NCI-H748 (cell line): Measurements from ENCODE around the gene WRAP53.

ENCODE experiments used
- DNase-seq: peaks from one replicate; lab custom pipeline; 2025; ENCODE audit not compliant: unreplicated experiment; lab: John Stamatoyannopoulos, UW

Gene WRAP53

DNA sequence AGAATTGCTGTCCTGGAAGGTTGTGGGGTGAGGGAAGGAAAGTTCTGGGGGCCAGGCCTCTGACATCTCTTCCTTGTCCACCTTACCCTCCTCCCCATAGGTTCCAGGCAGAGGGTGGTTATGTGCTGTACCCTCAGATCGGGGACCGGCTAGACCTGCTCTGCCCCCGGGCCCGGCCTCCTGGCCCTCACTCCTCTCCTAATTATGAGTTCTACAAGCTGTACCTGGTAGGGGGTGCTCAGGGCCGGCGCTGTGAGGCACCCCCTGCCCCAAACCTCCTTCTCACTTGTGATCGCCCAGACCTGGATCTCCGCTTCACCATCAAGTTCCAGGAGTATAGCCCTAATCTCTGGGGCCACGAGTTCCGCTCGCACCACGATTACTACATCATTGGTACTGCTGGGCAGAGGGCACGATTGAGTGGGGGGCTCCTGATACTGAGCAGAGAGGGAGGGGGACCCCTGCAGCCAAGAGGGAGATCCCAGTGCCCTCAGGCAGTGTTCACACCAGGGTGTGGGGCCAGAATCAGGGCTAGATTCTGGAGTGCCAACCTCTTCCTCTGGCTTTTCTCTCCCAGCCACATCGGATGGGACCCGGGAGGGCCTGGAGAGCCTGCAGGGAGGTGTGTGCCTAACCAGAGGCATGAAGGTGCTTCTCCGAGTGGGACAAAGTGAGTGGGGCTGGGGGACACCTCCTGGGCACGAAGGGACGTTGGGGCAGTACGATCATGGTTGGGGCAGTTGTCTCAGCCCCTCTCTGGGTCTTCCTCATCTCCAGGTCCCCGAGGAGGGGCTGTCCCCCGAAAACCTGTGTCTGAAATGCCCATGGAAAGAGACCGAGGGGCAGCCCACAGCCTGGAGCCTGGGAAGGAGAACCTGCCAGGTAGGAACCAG lies 19.8 kb downstream of the WRAP53 start:
- DNase-seq: no peak

DNA sequence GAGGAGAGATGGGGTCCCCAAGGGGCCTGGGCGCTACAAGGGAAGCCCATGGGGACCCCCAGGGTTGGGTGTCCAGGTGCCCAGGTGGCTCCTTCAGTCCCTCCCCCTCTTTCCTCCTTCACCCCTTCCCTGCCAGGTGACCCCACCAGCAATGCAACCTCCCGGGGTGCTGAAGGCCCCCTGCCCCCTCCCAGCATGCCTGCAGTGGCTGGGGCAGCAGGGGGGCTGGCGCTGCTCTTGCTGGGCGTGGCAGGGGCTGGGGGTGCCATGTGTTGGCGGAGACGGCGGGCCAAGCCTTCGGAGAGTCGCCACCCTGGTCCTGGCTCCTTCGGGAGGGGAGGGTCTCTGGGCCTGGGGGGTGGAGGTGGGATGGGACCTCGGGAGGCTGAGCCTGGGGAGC lies 20.8 kb downstream of the WRAP53 start:
- no peak for DNase-seq

DNA sequence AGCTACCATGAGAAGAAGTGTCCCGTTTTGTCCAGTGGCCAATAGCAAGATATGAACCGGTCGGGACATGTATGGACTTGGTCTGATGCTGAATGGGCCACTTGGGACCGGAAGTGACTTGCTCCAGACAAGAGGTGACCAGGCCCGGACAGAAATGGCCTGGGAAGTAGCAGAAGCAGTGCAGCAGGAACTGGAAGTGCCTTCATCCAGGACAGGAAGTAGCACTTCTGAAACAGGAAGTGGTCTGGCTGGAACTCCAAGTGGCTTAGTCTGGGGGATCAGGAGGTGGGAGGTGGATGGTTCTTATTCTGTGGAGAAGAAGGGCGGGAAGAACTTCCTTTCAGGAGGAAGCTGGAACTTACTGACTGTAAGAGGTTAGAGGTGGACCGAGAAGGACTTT lies 22.0 kb downstream of the WRAP53 start:
- DNase-seq: no peak

DNA sequence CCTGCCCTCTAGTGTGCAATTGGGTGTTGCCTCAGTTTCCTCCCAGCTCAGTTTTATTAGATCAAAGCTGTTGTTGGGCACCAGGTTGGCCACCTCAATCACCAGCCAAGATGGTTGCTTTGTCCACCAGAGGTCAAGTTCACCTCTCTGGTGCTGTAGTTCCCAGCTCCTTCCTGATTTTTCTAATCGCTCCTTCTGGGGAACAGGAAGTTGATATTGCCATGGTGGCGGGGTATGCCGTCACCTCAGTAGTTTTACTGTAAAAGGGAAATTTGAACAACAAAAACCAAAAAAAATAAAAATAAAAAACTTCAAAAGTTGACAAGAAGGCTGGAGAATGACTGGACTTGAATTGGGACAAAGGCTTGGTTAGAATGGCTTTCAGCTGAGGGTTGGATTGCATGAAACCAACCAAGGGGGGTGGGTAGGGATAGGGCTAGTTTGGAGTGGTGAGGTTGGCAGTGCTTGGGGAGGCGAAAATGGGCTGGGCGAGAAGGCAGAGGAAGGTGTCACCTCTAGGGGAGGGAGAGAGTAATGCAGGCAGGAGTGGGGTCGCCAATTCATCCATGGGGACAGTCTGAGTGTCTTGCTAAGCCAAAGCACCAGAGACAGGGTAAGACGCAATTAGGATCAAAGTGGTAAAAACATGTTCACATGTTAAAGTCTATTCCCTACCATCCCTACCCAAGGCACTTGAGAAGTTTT lies 22.9 kb downstream of the WRAP53 start:
- peak; percentile 25 for DNase-seq

DNA sequence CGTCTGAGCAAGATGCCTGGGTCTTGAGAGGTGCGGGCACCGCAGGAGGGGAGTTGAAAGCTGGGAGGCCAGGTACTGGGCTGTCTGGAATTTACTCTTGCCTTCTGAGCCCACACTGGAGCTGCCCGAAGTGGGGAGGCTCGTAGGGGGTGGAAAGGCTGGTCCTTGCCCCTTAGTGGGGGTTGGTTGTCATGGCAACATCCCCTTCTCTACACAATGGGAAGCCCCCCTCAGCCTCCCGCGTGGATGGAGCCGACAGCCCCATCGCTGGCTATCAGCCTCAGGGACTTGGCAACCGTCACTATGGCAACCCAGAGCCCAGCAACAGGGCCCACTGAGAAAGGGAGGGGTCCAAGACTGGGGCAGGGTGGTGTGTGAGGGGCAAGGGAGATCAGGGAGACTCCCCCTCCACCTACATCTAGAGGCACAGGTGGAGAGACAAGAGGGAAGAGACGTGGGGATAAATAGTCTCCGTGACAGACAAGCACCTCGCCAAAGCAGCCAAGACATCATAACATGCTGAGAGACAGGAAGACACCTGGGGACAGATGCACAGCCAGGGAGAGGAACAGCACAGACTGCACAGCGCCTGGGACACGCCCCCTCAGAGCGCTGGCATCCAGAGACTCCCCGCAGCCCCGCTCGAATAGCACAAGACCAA lies 24.0 kb downstream of the WRAP53 start:
- peak; percentile 91 for DNase-seq

DNA sequence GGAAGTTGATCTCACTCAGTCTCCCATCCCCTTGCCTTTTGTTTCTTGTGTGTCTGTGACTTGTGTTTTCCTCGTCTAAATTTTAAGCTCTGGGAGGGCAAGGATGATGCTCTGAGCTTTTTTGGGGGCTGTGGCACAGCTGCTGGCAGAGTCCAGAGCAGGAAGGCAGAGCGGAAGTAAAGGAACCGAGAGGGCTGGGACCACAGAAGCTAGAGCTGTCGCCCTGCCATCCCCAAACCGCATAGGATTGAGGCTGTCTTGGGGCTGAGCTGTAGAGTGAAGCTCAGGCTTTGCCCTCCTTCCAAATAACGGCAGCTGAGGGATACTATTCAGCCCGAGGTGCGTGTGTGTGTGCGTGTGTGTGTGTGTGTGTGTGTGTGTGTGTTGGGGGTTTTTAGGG lies 25.5 kb downstream of the WRAP53 start:
- no peak for DNase-seq

DNA sequence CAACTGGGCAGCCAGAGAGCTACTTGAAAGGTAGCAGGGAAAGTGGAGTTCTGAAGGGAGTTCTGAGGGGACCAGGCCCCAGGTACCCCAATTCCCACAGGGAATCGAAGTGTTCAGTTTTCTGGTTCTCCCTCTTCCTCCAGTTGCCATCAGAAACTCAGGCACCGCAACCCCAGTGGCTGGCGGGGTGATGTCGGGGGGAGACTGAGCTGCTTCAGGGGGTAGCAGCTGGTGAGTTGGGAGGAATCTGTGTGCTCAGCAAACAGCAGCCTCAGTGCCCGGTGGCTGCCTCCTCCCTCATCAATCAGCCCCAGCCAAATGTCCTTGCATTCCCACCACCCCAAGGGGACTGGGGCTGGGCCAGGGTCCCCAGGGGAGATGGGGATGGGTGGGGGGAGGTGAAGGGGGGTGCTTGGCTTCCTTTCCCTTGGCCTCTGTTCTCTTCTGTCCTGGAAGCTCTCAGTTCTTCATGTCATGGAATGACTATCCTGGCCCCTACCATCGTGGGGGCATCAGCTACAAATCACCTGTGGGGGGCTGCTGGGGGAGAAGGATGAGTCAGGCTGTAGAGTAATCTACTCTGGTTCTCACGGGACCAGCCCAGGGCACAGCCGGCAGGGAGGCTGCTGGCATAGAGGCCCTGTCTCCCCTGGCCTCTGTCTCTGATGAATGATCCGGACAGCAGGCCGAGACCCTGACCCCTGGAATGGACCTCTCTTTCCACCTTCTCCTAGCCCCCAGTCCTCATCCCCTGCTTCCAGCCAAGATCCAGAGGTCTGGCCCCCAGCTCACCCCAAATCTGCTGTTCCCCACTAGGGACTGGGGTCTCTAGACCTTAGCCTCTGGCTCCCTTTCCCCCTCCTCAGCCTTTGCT lies 26.7 kb downstream of the WRAP53 start:
- no peak for DNase-seq

DNA sequence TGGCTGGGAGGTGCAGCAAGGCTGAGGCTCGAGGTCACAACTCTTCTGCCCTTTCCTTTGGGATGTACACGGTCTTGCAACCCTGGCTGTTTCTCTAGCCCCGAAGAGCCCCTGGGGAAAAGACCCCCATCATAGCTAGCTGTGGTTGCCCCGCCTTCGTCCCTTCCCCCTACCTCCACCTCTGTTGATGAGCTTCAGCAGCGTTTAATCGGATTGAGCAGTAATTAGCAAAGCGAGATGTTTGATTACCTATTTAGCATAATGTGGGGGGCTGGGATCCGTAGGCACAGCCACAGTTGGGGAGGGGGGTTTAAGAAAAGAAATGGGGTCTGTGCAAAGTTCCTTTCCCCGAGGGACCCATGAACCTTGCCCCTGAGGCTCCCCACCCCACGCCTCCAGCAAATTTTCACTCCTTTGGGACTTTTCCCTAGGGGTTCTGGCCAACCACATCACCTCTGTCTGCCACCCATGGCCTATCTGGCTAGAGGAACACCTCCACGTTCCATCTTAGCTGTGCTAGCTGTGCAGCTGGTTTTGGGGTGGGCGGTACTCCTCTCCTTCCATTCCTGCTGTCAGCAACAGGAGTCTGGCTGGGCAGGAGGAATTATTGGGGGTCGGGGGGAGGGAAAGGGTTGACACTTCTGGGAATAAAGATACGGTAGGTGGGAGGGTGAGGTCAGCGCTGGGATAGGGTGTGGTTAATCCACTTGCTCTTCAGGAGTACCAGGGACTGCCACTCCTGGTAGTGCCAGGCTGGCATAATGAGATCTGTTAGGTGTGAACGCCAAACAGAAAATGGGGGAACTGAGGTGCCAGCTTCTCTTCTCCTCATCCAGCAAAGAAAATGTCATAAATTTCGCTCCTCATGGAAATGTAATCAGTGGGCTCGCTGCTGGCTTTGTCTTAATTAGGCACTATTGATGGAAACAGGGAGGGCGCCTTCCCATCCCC lies 27.9 kb downstream of the WRAP53 start:
- DNase-seq: peak; percentile 64

DNA sequence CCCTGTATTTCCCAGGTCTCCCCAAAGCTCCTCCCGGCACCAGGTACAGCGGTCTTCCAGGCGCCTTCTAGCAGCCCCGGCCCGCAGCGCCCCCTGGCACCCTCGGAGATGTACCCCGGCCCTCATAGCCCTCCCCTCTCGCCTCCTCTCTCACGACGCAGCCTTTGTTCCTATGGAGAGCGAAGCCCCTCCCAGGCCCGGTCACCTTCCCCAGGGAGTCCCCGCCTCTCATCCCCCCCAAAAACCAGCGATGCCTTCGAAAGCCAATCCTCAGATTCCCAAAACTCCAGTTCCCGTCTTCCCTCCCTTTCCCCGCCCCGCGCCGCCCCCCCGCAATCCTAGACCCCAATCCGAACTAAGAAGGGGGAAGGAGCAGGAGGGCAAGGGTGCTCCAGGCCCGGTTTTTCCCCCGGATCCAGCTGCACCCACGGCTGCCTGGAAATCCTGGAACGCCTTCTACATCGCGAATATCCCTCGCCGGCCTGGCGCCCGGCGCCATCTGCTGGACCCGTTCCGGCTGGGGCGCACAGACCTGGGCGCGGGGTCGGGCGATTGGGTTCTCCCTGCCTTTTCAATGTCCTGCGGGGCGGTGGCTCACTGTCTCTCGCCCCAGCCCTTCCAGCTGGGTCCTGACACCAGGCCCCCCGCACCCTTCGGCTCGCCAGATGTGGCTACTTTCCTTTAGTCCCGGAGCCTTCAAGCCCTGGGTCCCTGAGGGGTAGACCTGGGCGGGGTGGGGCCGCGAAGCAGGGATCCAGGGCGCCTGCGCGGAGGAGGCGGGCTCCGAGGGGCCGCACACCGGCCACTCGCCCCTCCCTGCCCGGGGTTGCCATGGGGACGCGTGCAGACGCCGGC lies 28.9 kb downstream of the WRAP53 start, which contains the start of gene DNAH2:
DNAH2 (plus strand) TSS at position 844 of the 855 bp plus-strand sequence. CDS start 1,991 bp downstream, outside the sequence.
- DNase-seq: peak; percentile 93

DNA sequence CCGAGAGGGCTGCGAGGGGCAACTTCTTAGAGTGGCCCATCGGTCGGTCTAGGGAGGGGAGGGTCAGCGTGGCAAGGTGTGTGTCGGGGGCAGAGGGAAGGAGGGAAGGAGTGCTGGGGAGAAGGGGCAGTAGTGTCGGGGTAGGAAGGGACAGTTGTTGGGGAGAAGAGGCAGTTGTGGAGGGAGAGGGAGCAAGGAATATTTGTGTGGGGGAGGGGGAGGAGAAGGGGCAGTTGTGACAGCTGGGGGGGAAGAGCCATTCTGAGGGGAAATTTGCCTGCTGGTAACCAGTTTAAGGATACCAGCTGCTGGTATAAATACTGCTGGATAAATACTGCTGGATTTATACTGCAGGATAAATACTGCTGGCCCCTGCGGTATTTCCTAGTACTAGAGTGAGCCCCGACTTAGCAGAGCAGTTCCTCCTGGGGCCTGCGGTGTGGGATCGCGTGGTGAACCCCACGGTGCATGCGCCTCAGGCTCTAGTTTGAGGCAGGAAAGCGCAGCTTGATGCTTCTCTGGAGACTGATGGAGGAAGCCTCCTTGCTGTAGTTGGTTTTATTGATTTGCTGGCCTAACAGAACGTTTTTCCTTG lies 29.6 kb downstream of the WRAP53 start:
- DNase-seq: no peak

DNA sequence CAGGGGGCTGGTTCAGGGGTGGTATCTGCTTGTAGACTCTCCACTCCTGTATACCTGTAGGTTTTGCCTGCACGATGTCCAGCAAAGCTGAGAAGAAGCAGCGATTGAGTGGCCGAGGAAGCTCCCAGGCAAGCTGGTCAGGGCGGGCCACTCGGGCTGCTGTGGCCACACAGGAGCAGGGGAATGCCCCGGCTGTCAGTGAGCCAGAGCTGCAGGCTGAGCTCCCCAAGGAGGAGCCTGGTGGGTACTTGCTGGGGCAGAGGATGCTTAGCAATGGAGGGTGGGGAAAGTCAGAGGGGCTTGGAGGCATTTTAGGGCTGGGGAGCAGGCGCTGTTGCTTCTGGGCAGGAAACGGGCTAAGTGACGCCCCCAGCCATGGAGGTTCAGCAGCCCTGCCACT lies 31.4 kb downstream of the WRAP53 start:
- no peak for DNase-seq

DNA sequence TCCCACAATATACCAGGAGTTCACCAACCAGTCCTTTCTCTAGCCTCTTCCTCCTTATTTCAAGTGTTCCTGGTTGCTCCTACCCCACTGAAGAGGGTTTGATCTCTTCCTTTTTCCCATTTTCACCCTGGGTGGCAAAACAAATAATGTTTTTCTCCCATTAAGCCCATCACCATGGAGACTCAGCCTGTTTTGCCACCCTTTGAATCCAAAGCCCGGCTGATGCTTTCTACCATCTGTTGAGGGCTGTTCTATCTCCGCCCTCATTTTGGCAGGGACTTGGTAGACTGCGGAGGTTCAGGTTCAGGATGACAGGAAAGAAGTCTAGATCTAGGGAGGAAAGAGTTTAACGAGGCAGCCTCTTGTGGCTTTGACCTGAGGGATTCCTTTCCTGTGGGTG lies 31.8 kb downstream of the WRAP53 start:
- peak; percentile 86 for DNase-seq

DNA sequence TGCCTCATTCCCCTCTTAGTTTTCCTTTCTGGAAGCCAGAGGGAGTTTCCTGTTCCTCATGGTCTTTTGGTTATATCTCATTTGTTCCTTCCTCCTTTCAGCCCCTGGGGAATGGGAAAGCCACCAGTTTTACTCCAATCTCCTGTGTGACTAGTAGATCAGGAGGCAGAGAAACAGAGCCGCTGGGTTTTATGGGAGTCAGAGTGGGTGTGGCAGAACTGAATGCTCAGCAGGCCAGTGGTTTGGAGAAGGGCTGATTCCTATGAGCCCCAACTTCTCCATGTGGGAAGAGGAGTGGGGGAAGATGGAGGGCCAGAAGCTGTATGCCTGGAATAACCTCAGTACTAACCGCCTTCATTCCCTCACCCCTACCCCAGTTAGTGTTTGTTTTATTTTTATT lies 33.3 kb downstream of the WRAP53 start:
- no peak for DNase-seq

DNA sequence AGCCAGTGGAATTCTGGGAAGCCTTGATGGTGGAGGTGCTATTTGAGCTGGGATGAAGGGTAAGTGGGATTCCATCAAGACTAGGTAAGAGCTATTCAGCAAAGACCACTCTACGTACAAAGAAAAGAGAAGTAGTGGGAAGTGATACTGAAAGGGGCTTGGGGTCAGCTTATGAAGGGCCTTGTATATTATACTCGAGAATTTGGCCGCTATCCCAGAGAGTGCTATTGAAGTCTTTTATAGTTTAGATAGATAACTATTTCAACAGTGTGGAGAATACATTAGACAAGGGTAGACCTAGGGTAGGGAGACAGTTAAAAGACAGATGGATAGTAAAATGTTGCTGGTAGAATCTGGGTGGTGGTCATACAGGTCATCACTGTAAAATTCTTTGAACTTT lies 39.6 kb downstream of the WRAP53 start:
- DNase-seq: no peak

DNA sequence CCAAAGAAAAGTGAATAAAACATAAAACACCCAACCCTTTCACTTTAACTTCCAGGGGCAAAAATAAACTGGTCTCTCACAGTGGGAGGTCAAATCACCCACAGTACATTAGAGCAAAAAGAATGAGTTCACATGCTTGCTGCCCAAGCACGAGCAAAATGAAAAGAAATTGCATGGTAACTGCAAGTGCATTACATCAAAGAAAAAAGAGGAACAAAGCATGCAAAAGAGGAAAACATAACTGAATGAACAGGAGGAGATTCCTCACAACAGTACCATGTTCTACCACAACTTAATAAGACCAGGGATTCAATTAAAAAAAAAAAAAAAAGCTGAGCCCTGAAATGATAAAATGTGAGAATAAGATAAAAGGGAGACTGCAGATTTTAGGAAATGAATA lies 41.5 kb downstream of the WRAP53 start:
- no peak for DNase-seq

DNA sequence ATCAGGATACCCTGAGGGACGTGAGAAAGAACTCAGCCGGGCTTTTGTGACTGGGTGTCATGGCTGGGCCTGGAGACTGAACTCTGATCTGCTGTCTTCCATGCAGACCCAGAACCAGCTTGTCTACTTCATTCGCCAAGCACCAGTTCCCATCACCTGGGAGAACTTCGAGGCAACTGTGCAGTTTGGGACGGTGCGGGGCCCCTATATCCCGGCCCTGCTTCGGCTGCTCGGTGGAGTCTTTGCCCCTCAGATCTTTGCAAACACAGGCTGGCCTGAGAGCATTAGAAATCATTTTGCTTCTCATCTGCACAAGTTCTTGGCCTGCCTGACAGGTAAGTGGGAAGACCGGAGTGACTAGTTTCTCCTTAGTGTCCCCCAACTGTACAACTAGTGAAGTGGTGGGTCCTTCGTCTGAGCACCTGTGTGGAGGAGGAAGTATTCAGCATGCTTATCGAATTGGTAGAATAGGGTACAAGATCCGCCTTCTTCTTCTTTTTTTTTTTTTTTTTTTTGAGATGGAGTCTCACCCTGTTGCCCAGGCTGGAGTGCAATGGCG lies 44.8 kb downstream of the WRAP53 start:
- DNase-seq: no peak

DNA sequence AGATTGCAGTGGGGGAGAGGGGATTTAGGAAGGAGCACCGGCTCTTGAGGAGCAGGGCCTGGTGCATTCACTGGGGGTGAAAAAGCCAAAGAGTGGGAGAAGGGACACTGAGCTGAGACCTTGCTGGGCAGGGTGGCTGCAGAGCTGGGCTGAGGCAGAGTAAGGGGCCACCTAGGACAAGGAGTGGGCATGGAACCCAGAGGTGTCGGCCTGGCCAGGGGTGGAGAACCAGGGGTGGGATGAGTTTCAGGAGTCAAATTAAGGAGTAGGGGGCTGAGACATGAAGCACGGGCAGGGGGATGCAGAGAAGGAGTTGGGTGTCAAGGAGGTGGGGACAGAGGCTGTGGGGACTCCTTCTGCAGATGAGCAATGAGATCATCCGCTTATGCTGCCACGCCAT lies 49.3 kb downstream of the WRAP53 start:
- no peak for DNase-seq

DNA sequence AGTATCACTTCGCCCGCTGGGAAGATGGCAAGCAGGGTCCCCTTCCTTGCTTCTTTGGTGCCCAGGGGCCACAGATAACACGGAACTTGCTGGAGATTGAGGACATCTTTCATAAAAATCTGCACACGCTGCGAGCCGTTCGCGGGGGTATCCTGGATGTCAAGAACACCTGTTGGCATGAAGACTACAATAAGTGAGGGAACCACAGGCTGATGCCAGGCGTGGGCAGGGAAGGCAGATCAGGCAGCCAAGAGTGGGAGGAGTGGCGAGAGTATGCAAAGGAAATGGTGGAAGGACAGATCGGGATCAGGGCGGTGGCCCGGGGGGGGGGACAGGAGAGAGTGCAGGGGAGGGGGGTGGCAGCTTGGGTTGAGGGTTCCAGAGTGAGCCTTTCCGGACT lies 51.5 kb downstream of the WRAP53 start:
- no peak for DNase-seq
